SK-N-MC (cell line): ENCODE results near the gene ITGB7.

Experiments used
- EZH2 ChIP-seq: fragments of 200-600 bp; sonication (generic); IDR thresholded peaks from one replicate; pipeline ENCODE4 v1.6.1; 2017; ENCODE audit warnings: antibody characterized with exemption
- FOXP2 ChIP-seq: optimal IDR thresholded peaks from 2 replicates; pipeline ENCODE3; 2011; ENCODE audit warnings: mild to moderate bottlenecking, moderate library complexity; ENCODE audit not compliant: insufficient read depth; ENCODE audit errors: extremely low read length, control extremely low read depth
- POLR2AphosphoS5 ChIP-seq: IDR thresholded peaks from 2 replicates; pipeline ENCODE4 v1.6.1; 2012; ENCODE audit warnings: mild to moderate bottlenecking, low read depth, low read length, borderline replicate concordance

GRCh38 chr12:53184828-53185227 lies 22.2 kb downstream of the ITGB7 start:
- TF ChIP-seq POLR2AphosphoS5 (no peak), EZH2 (no peak), FOXP2 (no peak)
